Endothelial cell (in vitro differentiated cells): ENCODE results near the gene DCTN2. TPM values are rescaled to one million over a fixed set of nuclear protein-coding genes. Genes with fewer than 3 reads are reported as not detected.
A peak's percentile ranks its signal among the peaks of the same experiment; 100 is the strongest.

ENCODE experiments used
- DNase-seq: peaks from one replicate; pipeline ENCODE4 v3.0.0; 2021; ENCODE audit warnings: low spot score
- H3K27ac Mint-ChIP-seq: one replicate; pipeline ENCODE4 v1.8.0; 2021; ENCODE audit warnings: mixed read lengths, inconsistent platforms; ENCODE audit not compliant: unreplicated experiment
- H3K27me3 Mint-ChIP-seq: one replicate; pipeline ENCODE4 v1.8.0; 2021; ENCODE audit warnings: mild to moderate bottlenecking, moderate library complexity, mixed read lengths, inconsistent platforms; ENCODE audit not compliant: unreplicated experiment
- H3K36me3 Mint-ChIP-seq: one replicate; pipeline ENCODE4 v1.8.0; 2021; ENCODE audit warnings: mild to moderate bottlenecking, low read depth, mixed read lengths, inconsistent platforms; ENCODE audit not compliant: unreplicated experiment
- H3K4me1 Mint-ChIP-seq: one replicate; pipeline ENCODE4 v1.8.0; 2021; ENCODE audit warnings: mild to moderate bottlenecking, mixed read lengths, inconsistent platforms; ENCODE audit not compliant: unreplicated experiment
- H3K4me3 Mint-ChIP-seq: one replicate; pipeline ENCODE4 v1.8.0; 2021; ENCODE audit warnings: mild to moderate bottlenecking, mixed read lengths, inconsistent platforms; ENCODE audit not compliant: unreplicated experiment
- H3K9me3 Mint-ChIP-seq: one replicate; pipeline ENCODE4 v1.8.0; 2021; ENCODE audit warnings: mixed read lengths, inconsistent platforms; ENCODE audit not compliant: unreplicated experiment
- CTCF ChIP-seq: fragments of 200-600 bp; sonication (generic); IDR thresholded peaks from one replicate; pipeline ENCODE4 v1.5.0; 2021; ENCODE audit warnings: antibody characterized with exemption; ENCODE audit not compliant: unreplicated experiment
- total RNA-seq: library from RNA; stranded (reverse); fragmentation: NEBNext Ultra II Directional; extraction: Animal tissue kit (Norgen Biotek cat#: 25700); gene quantifications from one replicate; pipeline ENCODE4 v1.2.1, GENCODE V29; 2021; ENCODE audit not compliant: unreplicated experiment

DCTN2 gene
- total RNA-seq, 1 donor from 2014 or later, result 195 TPM

DNA sequence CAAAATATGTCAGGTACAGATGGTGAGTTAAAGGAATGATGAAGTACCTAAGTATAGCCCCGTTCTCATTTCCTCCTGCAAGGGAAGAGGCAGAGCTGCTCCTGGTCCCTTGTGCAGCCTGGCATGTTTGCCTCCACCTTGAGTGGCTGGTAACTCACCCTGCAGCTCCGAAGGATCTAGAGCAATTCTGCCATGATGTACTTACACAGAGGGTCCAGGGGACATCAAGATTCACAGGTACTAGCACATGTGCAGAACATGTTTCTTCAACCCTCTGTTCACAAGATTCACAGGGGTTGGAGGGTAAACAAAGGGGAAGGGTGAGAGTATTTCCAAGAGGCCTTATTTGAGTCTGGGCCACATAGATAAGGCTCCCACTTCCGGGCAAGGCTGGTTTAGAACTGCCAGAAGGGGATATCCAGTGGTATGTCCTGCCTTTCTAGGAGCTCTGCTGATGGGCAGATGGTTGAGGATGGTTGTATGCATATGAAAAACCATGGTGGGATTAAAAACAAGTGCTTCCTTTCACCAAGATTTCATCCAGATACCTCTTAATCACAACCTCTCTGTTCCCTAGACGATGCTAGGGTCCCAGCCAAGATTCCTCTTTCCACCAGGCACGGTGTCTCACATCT is 7.7 kb downstream of the DCTN2 start:
- peaks cover 5% of the 10 kb centered on the region for H3K27me3 Mint-ChIP-seq
- H3K9me3 Mint-ChIP-seq, result no peaks in the 10 kb centered on the region
- peaks cover 37% of the 10 kb centered on the region for H3K36me3 Mint-ChIP-seq
- DNase-seq, result no peak
- peaks cover 15% of the 10 kb centered on the region for H3K4me1 Mint-ChIP-seq
- no peak overlapping the region for H3K4me3 Mint-ChIP-seq
- peak overlapping the region; percentile 30 for H3K27ac Mint-ChIP-seq
- no peak for TF ChIP-seq CTCF

GRCh38 chr12:57536597-57536942 is 10.4 kb downstream of the DCTN2 start:
- H3K4me1 Mint-ChIP-seq, result peaks cover 15% of the 10 kb centered on the region
- no peaks in the 10 kb centered on the region for H3K9me3 Mint-ChIP-seq
- DNase-seq, result no peak
- H3K27me3 Mint-ChIP-seq, result peaks cover 8% of the 10 kb centered on the region
- no peak overlapping the region for H3K4me3 Mint-ChIP-seq
- no peak for TF ChIP-seq CTCF
- H3K36me3 Mint-ChIP-seq, result peaks cover 55% of the 10 kb centered on the region
- no peak overlapping the region for H3K27ac Mint-ChIP-seq

DNA sequence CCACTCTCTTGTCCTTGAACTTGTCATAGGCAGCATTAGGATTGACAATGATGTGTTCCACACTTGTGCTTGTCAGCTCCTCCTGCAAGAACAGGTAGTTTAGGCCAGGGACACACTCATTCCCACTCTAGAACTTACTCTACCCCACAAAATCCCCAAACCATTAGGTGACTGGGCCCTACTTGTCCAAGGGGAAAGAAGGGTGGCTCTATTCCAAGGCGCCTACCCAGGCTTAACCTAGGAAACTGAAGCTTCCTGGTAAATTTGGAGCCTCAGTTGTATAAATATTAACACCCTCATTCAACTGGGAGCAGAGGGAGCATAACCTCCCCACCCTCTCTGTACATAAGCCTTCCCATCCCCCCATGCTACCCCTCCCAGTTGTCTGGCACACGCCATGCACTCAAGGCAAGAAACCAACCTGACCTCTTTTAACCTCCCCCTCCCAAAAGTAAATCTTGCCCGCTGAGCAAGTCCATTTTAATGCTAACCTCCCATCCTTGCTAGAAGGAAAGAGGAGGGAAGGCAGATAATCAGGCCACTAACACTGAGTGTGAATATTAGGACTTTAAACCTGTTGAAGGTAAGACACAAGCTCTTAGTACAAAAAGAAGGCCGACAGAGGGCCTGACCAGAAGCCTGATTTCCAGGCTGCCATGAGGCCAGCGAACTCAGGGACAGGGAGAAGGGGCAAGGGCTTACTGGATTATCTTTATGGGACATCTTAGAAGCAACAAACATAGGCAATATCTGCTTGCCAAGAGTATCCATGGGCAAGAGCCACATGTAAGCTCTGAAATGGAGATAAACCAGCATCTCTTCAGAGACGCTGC is 11.0 kb downstream of the DCTN2 start:
- Mint-ChIP-seq H3K27ac (peak overlapping the region; percentile 70), H3K4me1 (peaks cover 15% of the 10 kb centered on the region), H3K4me3 (peak overlapping the region; percentile 47), H3K9me3 (no peaks in the 10 kb centered on the region), H3K27me3 (peaks cover 10% of the 10 kb centered on the region), H3K36me3 (peaks cover 56% of the 10 kb centered on the region)
- no peak for TF ChIP-seq CTCF
- DNase-seq, result no peak

DNA sequence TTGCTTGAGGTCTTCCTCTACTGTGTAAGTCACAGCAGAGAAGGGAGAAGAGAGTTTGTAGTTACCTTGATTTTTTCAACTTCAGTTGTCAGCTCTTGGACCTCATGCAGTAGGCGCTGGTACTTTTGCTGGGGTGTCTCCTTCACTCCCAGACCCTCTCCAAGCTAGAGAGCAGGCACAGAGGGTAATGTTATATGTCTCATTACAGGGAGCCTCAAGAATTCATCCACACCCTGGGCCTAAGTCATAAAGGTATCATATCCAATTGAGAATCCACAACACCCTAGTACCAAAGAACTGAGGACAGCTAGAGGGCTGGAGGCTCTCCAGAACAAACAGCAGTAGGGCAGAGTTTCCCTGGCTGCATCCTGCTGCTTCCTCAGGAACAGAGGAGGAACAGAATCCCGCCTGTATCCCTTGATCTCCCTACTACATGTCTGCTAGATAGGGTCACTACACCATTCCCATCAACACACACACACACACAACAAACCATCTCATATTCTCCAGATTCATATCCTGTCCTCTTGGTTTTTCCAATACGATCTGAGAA is 11.9 kb downstream of the DCTN2 start:
- TF ChIP-seq CTCF, result no peak
- Mint-ChIP-seq H3K4me1 (peaks cover 15% of the 10 kb centered on the region), H3K4me3 (peak overlapping the region; percentile 47), H3K27ac (peak overlapping the region; percentile 70), H3K36me3 (peaks cover 57% of the 10 kb centered on the region), H3K9me3 (no peaks in the 10 kb centered on the region), H3K27me3 (peaks cover 10% of the 10 kb centered on the region)
- no peak for DNase-seq

DNA sequence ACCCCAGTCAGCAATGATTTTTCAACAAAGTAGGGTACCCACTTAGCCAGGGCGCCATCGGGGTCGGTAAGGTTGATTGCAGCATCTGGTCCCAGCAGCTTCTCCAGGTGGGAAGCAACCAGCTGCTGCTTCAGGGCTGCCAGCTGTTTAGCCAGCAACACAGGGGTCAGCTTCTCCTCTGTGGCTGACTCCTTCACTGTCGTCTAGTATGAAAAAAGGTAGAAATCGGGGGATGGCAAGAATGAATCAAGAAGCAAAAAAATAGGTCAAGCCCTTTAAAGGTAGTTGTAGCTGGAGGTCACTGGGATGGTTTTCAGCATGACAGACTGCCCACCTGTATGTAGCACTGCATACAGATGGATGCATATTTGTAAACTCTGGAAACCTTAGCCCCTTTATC is 12.7 kb downstream of the DCTN2 start:
- no peak overlapping the region for H3K27ac Mint-ChIP-seq
- H3K4me3 Mint-ChIP-seq, result peak overlapping the region; percentile 42
- no peaks in the 10 kb centered on the region for H3K9me3 Mint-ChIP-seq
- H3K27me3 Mint-ChIP-seq, result peaks cover 10% of the 10 kb centered on the region
- TF ChIP-seq CTCF, result no peak
- peaks cover 59% of the 10 kb centered on the region for H3K36me3 Mint-ChIP-seq
- no peak for DNase-seq
- H3K4me1 Mint-ChIP-seq, result peaks cover 17% of the 10 kb centered on the region
